DOHH2 (cell line): ENCODE data around the gene SLC22A4.

Experiments used
- CTCF ChIP-seq: fragments of 200-600 bp; sonication (generic); IDR thresholded peaks from one replicate; pipeline ENCODE4 v1.5.1; 2014; ENCODE audit warnings: antibody characterized with exemption, mild to moderate bottlenecking, low read depth, low read length; ENCODE audit not compliant: poor library complexity, severe bottlenecking
- EZH2phosphoT487 ChIP-seq: fragments of 200-600 bp; sonication (generic); IDR thresholded peaks from 2 replicates; pipeline ENCODE4 v1.6.1; 2017; ENCODE audit warnings: borderline replicate concordance, mild to moderate bottlenecking, antibody characterized with exemption, low read length, moderate library complexity, mixed read lengths

- no peak for TF ChIP-seq CTCF
- no peak for TF ChIP-seq EZH2phosphoT487
Measured at GRCh38 chr5:132300577-132301343, 6.6 kb downstream of the SLC22A4 start.
